Activated naive CD4-positive, alpha-beta T cell (primary cell): ENCODE results near the gene ARNT2.

ENCODE experiments used
- DNase-seq, 4 experiments: peaks; one replicate each; lab custom pipeline; 2025; lab: John Stamatoyannopoulos, UW

ARNT2 gene

DNA sequence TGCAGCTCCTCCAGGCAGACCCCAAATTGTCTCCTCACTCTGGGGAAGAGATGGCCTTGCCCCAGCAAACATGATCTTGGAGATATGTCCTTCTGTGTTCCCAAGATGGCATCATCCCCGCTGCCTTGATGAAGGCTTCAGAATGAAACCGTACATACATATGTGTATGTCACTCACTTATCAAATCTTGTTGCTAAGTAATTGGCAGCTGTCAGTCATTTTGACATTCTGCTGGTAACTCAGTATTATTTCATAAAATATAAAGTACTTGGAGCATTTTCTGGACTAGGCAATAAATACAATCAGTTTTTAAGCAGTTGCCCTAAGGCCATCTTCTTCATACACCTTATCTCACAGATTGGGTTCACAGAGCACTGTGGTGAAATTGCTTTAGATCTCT is 62.4 kb downstream of the ARNT2 start:
- no peak for DNase-seq

DNA sequence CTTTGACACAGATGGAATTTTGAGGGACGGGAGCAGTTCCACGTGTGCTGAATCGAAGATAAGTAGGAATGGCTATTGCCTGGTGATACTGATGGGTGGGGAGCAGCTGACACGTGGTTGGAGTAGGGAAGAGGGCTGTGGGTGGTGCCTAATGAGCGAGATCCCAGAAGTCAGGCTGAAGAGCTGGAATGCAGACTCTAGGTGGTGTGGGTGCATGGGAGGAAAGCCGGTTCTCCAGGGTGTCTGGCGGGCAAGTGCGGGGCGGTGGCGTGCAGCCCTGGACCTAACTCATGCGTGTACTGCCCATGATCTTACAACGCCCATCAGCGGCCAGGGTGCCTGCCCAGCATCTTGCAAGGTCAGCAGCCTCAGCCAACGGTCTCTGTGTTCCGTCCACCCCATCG is 63.1 kb downstream of the ARNT2 start:
- no peak for DNase-seq

DNA sequence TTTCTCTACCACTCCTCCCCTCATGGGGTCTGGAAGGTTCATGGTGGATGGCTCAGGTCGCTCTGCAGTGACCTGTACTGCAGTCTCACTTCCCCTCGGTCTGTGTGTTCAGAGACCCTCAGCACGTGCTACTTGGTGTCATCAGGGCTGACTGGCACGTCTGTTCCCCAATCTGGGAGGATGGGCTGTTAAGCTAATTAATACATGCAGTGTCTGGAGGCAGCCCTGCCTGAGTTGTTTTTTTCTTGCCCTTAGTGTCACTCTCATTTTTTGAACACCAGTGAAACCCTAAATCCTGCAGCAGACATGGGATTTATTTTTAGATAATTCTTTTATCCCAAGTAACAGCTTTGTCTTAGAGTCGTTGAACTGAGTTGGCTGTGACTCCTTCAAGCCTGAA is 64.6 kb downstream of the ARNT2 start:
- DNase-seq: no peak

DNA sequence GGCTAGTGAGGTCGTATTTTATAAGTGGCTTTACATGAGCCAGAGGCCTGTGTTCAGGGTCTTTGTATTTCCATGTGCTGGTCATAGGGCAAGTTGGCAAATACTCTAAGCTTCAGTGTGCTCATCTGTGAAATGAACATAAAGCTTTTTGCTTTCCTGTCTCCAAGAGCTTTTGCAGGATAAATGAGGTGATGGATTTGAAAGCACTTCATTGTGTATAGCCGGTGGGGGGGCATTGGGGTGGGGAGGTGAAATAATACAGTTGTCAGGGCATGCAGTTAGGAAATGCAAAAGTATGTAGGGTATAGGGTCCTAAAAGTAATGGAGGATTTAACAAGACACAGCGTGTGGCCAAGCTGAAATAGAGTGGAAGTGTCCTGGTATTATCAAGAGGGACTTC is 67.7 kb downstream of the ARNT2 start:
- DNase-seq: no peak

DNA sequence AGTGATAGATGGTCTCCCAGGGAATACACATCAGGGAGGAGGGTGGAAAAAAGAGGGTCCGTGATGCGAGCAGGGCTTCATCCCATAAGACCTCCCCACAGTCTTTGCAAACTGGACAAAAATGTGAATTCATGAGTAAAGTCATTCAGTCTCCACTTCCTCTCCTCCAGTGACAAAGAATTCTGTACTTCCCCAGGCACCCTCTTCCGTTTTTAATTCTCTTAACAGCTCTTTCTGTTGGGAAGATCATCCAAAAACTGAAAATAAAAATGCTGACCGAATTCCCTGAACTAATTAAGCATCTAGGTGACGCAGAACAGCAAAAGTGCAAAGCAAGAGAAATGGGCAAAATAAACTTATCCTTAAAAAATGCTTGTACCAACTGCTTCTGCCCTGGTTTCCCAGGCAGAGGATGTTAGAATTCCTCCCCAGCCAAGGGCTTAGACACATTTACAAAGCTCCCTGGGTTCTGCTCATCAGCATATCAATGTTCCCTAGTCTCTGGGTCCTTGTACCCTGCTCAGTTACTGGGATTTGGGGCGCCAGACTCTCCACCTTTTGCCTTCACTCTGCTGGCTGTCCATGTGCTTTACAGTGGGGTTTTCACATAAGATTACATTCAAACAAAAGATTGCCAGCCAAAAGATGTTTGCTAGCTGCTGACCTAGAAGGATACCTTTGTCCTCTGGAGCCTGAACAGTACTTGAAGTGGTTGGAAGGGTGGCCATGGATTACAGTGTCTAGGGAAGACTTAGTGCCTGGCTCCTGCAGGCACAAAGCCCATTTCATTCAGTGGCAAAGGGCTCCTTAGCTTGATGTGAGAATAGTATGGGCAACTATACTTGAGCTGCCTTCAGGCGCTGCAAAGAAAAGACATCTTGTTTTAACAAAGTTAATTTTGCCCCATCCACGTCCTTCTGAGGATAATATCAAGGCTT is 69.4 kb downstream of the ARNT2 start:
- no peak for DNase-seq

DNA sequence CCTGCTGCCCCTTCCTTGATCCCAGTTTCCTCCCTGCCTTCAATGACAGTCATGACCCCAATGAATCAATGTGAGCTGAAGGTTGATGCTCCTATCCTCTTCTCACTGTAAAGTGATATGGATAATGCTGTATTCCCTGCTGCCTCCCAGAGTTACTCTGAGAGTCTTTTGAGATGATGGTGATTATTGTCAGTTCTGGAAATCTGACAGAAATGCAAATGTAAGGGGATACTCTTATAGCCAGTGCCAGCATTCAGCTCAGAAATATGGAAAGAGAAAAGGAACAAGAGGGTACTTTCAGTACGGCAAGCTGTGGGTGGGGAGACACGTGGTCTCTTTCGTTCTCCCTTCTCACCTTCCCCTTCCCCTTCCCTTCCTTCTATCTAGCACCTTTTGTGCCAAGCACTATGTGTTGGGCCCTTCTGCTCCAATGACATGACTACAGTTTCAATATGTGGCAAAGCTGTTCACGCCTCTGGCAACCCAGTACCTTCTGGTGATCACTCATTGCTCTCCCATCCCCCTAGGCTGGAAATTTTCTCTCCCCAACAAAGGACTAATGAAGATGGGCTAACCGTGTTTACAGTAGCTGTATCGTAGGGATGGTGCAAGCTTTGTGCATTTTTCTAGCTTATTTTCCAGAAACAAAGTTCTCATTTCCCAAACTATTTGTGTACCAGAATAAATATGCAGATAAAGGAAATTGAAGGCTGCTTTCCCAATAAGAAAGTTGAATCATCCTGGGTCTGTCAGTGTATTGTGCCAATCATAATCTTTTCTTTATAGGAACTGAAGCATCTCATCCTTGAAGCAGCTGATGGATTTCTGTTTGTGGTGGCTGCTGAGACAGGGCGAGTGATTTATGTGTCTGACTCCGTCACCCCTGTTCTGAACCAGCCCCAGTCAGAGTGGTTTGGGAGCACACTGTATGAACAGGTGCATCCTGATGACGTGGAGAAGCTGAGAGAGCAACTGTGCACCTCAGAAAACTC is 70.3 kb downstream of the ARNT2 start:
- DNase-seq: no peak

DNA sequence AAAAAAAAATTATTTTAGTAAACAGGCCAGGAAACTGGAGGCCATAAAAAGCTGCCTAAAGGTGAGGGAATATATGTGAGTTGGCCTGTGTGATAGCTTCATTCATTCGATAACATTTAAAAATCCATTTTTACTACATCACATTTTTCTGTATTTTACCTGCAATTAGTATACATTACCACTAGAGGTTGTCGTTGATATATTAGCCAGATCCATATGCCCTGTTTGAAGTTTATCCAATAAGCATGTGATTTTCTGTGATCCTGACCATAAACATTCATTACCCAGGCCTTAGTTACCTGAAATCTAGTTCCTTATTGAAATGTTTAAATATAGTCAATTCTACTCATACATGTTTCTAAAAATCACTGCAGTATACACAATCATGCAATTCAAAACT is 71.4 kb downstream of the ARNT2 start:
- DNase-seq: no peak

DNA sequence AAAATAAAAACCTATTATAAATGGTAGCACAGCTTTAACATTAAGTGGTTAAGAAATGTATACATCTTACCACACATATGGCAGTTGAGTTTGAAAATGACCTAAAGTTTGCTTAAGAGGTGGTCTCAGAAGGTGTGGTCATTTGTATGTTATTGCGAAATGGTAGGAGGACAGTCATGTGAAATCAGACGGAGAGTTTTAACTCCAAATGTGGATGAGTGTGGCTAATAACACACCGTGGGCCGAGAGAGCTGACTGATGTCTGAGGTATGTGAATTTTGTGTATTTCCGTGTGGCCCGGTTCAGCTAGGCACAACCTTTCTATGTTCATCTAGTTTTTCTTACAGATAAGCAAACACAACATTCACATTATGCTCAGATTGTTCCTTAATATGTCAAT is 71.9 kb downstream of the ARNT2 start:
- no peak for DNase-seq

DNA sequence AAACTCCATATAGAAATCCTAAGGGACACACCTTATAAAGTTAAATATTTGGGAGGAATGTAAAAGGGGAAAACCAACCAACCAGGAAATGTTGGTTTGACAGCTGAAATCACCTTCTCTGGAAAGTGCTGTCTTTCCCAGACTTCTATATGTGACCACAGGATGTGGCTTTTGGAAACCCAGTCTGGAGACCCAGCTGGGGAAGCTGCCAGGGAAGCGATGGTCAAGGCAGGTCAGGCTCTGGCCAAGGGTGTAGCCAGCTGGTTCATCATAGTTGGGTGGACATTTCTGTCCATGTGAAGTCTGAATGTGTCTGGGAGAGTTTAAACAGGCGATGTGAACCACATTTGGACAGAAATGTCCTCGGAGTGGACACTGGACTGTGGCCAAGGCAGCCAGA is 73.9 kb downstream of the ARNT2 start:
- DNase-seq: no peak

DNA sequence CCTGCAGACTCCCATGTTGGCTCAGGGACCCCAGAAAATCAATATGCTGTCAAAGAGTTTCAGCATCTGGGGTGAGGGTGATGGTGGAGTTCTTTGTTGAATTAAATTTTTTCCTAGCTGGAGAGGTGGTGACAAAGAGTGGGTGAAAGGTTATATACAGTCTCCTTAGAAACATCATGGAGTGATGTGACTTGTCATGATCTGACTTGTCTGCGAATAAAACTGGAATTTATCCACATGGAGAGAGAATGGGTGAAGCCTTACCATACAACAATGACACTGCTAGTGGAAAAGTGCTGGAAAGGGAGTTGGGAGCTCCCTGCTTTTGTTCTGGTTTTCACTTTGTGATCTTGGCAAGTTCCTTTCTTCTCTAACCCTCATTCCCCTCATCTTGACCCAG is 75.0 kb downstream of the ARNT2 start:
- no peak for DNase-seq

DNA sequence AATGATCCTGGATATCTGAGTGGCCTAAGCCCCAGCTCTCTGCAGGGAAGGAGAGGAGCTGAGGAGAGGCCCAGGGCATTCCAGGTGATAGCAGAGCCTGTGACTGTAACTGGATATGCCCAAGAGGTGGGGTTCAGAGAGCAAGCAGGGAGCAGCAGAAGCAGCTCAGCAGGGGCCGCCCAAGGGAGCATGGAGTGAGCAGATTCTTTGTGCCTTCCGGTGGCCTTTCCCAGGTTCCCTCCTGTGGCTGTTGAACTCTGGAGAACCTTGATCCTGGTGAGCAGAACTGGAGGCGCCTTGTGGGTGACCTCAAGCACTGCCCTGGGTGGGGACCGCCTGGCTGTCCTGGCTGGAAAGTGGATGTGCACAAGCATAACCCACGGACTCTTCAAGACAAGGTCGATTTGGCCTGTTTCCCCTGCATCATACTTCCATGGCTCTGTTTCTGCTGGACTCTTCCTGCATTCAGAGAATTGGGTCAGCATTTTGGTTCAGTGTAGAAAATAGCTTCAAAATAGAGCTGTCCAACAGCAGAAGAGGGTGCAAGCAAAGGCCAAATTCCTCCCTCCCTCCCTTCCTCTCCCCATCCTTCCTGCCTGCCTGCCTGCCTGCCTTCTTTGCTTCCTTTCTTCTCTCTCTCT is 76.1 kb downstream of the ARNT2 start:
- DNase-seq: no peak

DNA sequence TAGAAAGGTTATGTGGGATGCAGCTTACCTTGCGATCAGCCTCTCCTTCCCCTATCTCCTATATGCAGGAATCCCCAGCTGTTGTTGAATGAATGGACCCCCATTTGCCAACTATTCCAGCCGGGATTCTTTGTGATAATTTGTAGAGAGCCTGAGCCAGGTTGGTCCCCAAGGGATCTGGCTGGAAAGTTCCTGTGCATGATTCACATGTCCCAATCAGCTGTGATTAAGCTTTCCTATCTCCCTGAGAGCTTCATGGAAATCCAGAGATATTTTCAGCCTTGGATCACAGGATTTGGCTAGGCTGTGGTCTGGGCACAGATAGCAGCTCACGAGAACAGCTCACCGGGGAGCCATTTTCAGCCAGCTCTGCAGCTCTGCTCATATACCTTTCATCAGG is 76.7 kb downstream of the ARNT2 start:
- no peak for DNase-seq

DNA sequence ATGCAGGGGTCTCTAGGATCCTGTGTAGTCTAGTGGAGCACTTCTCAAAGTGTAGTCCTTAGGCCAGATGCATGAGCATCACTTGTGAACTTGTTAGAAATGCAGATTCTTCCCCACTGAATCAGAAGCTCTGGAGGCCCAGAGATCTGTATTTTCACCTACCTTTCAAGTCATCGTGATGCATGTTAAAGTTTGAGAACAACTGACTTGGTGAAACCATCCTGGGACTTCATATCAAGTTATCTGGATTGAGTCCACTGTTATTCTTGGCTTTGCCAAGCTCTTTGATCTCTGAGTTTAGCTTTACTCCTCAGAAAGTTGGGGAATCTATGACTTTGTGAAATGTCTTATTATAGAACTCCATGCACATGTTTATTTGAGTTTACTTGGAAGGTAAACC is 78.5 kb downstream of the ARNT2 start:
- DNase-seq: no peak

DNA sequence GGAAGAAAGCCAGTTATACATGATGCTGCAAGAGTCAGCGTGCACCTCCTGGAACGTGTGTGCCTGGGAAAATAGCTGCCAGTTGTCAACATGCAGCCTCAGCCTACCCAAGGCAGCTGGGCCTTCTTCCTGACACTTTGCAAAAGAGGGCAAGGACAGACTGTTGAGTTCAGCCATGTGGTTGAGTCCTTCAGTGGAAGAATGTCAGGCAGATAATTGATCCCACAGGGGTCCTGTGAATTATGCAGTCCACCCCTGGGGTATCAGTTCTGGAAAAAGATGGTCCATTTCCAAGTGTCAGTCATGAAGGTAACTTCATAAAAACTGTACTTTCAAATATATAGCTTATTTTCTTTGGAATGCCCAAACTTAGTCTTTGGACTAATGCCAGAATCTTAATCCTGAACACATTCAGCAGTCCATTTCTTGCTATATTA is 79.6 kb downstream of the ARNT2 start:
- no peak for DNase-seq

DNA sequence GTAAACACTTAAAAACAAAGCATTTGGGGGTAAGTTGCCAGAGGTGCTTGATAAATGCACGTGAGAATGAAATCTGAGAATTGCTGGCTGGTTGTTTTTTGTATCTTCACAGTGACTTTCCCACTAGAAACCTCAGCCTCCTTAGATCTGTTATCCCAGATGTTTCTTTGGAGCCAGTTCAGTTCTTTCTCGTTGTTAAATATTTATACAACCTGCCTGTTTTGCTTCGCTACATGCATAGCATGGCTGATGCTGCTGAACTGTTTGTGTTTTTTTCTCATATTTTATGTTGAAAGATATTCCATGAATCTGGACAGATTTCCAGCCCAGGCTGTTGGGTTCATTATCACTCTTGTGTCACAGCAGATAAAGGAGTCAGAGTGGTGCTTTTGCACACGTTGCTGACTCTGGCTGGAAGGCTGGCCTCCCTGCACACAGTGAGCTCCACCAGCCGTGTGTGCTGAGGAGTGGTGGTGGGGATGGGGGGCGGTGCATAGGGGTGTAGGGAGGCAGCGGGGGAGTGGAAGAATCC is 80.2 kb downstream of the ARNT2 start:
- DNase-seq: no peak

DNA sequence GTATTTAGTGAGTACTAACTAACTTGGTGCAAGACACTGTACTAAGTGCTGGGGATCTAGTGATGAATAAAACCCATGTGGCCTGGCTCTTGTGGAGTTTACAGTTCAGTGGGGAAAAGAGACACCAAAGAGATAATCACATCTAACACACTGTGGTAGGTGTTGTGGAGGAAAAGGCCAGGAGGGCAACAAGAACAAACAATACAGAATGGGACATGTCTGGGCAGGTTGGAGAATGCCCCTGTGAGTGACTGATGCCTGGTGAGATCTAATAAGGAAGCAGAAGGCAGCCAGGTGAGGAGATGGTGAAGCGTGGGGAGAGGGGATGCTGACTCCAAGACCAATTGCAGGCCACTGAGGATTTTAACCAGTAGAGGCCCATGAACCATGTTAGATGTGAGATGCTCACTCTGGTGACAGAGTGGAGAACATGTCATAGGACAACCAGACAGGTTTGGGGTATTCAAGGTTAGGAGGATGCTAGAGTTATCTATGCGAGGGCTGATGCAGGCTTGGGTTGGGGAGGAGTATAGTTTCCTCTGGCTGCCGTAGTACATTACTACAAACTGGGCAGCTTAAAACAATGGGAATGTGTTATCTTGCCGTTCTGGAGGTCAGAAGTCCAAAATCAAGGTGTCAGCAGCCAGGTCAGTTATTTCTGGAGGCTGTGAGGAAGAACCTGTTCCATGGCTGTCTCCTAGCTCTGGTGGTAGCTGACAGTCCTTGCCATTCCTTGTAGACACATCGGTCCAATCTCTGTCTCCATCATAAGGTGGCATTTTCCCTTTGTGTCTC is 81.4 kb downstream of the ARNT2 start:
- no peak for DNase-seq

DNA sequence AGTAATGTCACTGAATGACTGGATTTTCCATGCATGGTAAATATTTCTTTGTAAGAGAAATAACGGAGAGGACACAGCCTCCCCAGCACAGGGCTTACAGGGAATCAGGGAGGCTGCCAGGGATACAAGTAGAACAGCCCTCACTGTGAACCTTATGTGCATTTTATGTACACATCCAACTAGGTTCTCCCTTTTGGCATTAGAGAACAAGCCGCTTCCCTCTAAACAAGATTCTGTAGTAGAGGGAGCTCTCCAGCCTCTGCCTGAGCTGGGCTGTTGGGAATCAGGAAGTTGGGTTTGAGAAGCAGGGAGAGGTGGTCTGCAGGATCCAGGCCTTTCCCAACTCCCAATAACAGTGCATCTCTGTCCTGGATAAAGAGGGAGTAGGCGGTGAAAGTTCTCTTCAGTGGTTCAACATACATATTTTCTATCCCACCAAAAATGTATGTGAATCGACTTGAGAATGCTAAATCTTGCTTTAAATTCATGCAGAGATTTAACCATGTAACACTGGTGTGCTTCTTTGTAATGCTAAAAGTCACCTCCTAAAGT is 83.7 kb downstream of the ARNT2 start:
- no peak for DNase-seq

DNA sequence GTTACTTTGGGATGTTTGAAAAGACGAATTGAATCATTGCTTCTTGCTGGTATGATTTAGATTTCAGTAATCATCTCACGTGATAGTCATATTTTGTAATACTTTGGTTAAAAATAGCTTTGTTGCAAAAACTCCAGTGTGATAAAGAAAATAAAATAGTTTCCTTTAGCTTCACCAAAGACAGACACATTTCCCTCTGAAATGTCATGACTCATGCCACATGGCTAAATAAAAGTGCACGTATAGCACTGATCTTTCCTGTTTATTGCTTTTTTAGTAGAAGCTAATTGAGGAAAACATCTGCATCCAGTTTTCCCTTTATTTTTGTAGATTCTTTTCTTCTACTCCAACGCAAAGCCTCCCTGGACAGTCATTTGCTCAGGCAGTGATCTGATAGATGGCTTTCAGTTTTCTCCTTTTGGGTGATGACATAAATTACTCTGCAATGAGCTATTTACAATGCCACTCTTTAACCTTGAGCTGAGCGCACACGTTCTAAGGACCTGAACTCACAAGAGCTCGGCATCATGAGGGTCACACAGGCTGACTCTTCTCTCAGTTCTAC is 84.9 kb downstream of the ARNT2 start:
- no peak for DNase-seq

DNA sequence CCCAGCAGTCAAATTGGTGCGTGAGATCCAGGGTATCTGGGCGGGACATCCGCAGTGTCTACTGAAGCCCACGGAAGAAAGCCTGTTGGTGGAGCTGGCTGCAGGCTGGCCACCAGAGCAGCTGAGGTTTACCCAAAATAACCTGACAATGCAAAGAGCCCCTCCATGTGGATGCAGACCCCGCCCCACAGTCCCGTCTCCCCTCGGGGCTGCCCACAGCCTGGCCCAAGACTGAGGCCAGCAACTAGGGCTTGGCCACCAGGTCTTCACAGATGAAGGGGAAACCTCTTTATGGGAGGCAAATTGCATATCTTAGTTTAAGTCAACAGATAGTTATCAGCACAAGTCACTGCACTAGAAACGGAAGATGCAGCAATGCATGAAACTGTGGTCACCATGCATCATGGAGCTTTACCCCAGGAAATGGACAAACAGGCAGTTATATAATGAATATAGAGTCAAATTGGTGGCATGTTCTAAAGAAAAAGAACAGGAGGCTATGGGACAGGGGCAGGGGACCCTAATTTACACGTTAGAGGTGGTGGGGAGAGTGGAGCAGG is 86.3 kb downstream of the ARNT2 start:
- DNase-seq: no peak

DNA sequence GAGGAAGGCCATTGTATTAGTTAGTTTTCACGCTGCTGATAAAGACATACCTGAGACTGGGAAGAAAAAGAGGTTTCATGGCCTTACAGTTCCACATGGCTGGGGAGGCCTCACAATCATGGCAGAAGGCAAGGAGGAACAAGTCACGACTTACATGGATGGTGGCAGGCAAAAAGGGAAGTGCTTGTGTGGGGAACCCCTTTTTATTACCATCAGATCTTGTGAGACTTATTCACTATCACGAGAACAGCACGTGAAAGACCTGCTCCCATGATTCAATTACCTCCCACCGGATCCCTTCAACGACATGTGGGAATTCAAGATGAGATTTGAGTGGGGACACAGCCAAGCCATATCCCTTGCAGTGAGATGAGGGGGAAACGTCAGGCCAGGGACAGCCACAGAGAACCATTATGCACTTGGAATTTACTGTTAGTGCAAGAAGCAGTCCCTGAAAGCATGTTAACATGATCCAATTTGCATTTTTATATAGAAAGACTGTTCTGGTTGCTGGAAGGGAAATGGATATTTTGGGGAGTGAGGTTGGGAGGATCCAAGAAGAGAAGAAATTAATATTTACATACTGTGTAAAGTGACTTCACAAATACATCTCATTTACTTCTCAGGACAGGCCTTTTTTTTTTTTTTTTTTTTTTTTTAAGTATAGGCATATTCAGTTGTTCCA is 87.1 kb downstream of the ARNT2 start:
- DNase-seq: no peak
